Esophagus muscularis mucosa (tissue), 4 donors: ENCODE results near the gene MXRA8. TPM values are rescaled to one million over a fixed set of nuclear protein-coding genes. Genes with fewer than 3 reads are reported as not detected.

ENCODE experiments used
- DNase-seq: peaks from one replicate; pipeline ENCODE4 v3.0.0-alpha.2; 2017; ENCODE audit errors: extremely low spot score
- H3K27ac ChIP-seq, 4 donors: fragments of 200-600 bp; sonication (generic); replicated peaks in 1 of 4; 1 replicate in 3 of 4; 2 replicates in 1 of 4; pipeline ENCODE4 v1.5.1; 2016 to 2019; ENCODE audit warnings: mild to moderate bottlenecking in 1 of 4
- H3K27me3 ChIP-seq, 4 donors: fragments of 200-600 bp; sonication (generic); one replicate each; pipeline versions ENCODE4 v1.5.1 to v1.6.0; 2016 to 2019
- H3K36me3 ChIP-seq, 4 donors: fragments of 200-600 bp; sonication (generic); one replicate each; pipeline ENCODE4 v1.5.1; 2016 to 2019
- H3K4me1 ChIP-seq, 4 donors: fragments of 200-600 bp; sonication (generic); one replicate each; pipeline ENCODE4 v1.5.1; 2016 to 2019
- H3K4me3 ChIP-seq, 4 donors: fragments of 200-600 bp; sonication (generic); 1 replicate in 2 of 4; 2 replicates in 2 of 4; pipeline ENCODE4 v1.5.1; 2016 to 2019; ENCODE audit warnings: mild to moderate bottlenecking in 4 of 4, moderate library complexity in 1 of 4
- H3K9me3 ChIP-seq, 4 donors: fragments of 200-600 bp; sonication (generic); 1 replicate in 3 of 4; 2 replicates in 1 of 4; pipeline ENCODE4 v1.5.1; 2016 to 2019
- CTCF ChIP-seq, 3 experiments: fragments of 200-600 bp in 2 of 3; fragments of 450-650 bp in 1 of 3; sonication (generic) in 2 of 3; IDR thresholded peaks; one replicate each; pipeline ENCODE4 v1.5.1; 2017 to 2019; ENCODE audit warnings: antibody characterized with exemption in 3 of 3, mild to moderate bottlenecking in 2 of 3, moderate library complexity in 1 of 3
- EP300 ChIP-seq: sonication (generic); formaldehyde crosslinking; IDR thresholded peaks from one replicate; pipeline ENCODE4 v1.6.1; 2017; ENCODE audit warnings: antibody characterized with exemption
- POLR2A ChIP-seq: fragments of 450-650 bp; IDR thresholded peaks from one replicate; pipeline ENCODE4 v1.6.1; 2017; ENCODE audit warnings: antibody characterized with exemption, moderate library complexity, mild to moderate bottlenecking, low read depth
- POLR2AphosphoS5 ChIP-seq, 2 donors: sonication (generic); formaldehyde crosslinking; IDR thresholded peaks; one replicate each; pipeline ENCODE4 v1.6.1; 2017; ENCODE audit warnings: antibody characterized with exemption in 2 of 2
- WGBS: methylation state at CpG from one replicate; pipeline ENCODE4 v1.1.5; 2018; 5-methylcytosine and 5-hydroxymethylcytosine counted together
- intact Hi-C: fragments of 100-400 bp; cut with DNase I; formaldehyde crosslinking; loops from one replicate; pipeline ENCODE4 v1.15.1; 2023
- total RNA-seq, 4 donors: library from RNA; depleted of rRNA; stranded (reverse); fragments of >200 nt; gene quantifications; one replicate each; pipeline versions ENCODE4 v1.1.0 to v1.2.1, GENCODE V29; 2016

MXRA8 gene
- total RNA-seq, 4 donors from 2014 or later, result 68.5 to 129 (median 87.2) TPM

- peaks cover 9 to 24% (median 22%) of the 10 kb centered on the region in 4 donors for H3K36me3 ChIP-seq
- TF ChIP-seq EP300 (no peak), CTCF (IDR thresholded peaks at IDR 0.05) (no peak), POLR2AphosphoS5 (IDR thresholded peaks at IDR 0.05) (no peak), POLR2A (no peak)
- no peaks in the 10 kb centered on the region for H3K9me3 ChIP-seq
- H3K27me3 ChIP-seq, result no peaks in the 10 kb centered on the region
- DNase-seq, result no peak
- intact Hi-C loops, result no loop called here
- peaks cover 48 to 68% (median 61%) of the 10 kb centered on the region in 4 donors for H3K4me1 ChIP-seq
- H3K27ac ChIP-seq, result peak overlapping the region; percentile 83 to 96 (median 94)
- peak overlapping the region; percentile 67 to 91 (median 81) for H3K4me3 ChIP-seq
- 32% methylated on average over 17 of the region's 27 CpGs for WGBS
These were observed 51.6 kb downstream of the MXRA8 start for GRCh38 chr1:1306661-1307260.

- intact Hi-C loops, result no loop called here
- Histone ChIP-seq H3K27ac (peak overlapping the region; percentile 79 to 87 (median 84)), H3K36me3 (peaks cover 3 to 18% (median 16%) of the 10 kb centered on the region in 4 donors), H3K4me1 (peaks cover 48 to 68% (median 61%) of the 10 kb centered on the region in 4 donors), H3K9me3 (no peaks in the 10 kb centered on the region), H3K4me3 (peak overlapping the region; percentile 67 to 91 (median 81)), H3K27me3 (no peaks in the 10 kb centered on the region)
- WGBS, result 28% methylated on average over 6 of the region's 11 CpGs
- DNase-seq, result no peak
- TF ChIP-seq POLR2AphosphoS5 (IDR thresholded peaks at IDR 0.05), result no peak
- TF ChIP-seq EP300, result no peak
- TF ChIP-seq POLR2A, result no peak
- TF ChIP-seq CTCF (IDR thresholded peaks at IDR 0.05), result no peak
These were observed 52.2 kb downstream of the MXRA8 start for GRCh38 chr1:1306070-1306660.

- Histone ChIP-seq H3K27me3 (no peaks in the 10 kb centered on the region), H3K9me3 (no peaks in the 10 kb centered on the region), H3K4me1 (peaks cover 48 to 66% (median 61%) of the 10 kb centered on the region in 4 donors), H3K27ac (peak overlapping the region; percentile 79 to 87 (median 84)), H3K36me3 (peaks cover 0 to 13% (median 10%) of the 10 kb centered on the region in 4 donors), H3K4me3 (peak overlapping the region; percentile 67 to 91 (median 81))
- DNase-seq, result peak; percentile 93
- intact Hi-C loops, result no loop called here
- TF ChIP-seq POLR2AphosphoS5 (IDR thresholded peaks at IDR 0.05), result peak; percentile 40 to 55
- TF ChIP-seq EP300, result no peak
- 13% methylated on average over 4 of the region's 25 CpGs for WGBS
These were observed 52.9 kb downstream of the MXRA8 start for GRCh38 chr1:1305300-1306069.

GRCh38 chr1:1304331-1305299, 53.7 kb downstream of the MXRA8 start:
- peaks cover 44 to 57% (median 55%) of the 10 kb centered on the region in 4 donors for H3K4me1 ChIP-seq
- DNase-seq, result peak; percentile 96
- 20% methylated on average over 16 of the region's 29 CpGs for WGBS
- intact Hi-C loops, result no loop called here
- peak overlapping the region; percentile 79 to 87 (median 84) for H3K27ac ChIP-seq
- TF ChIP-seq CTCF (IDR thresholded peaks at IDR 0.05) (no peak), POLR2AphosphoS5 (IDR thresholded peaks at IDR 0.05) (peak; percentile 41 to 88)
- no peaks in the 10 kb centered on the region for H3K9me3 ChIP-seq
- H3K4me3 ChIP-seq, result peak overlapping the region; percentile 67 to 91 (median 81)
- no peaks in the 10 kb centered on the region for H3K27me3 ChIP-seq
- peaks cover 0 to 13% (median 7%) of the 10 kb centered on the region in 4 donors for H3K36me3 ChIP-seq
